T-helper 2 cell treated with Interferon-gamma antibody and Interleukin-4, amounts not matched to agents 100 ng/mL and 5 ng/mL, for 36 hours (primary cell): ENCODE measurements around the gene GRB2. TPM values are rescaled to one million over a fixed set of nuclear protein-coding genes. Genes with fewer than 3 reads are reported as not detected.
"Not testable (repeated sequence)": the region's sequence is repeated elsewhere in the genome, so short reads cannot be mapped to it uniquely, and the experiment has no call there.

Source experiments
- intact Hi-C: fragments of 100-400 bp; cut with micrococcal nuclease; formaldehyde crosslinking; loops from one replicate; pipeline ENCODE4 v1.15.1; 2023
- total RNA-seq: library from RNA; stranded (reverse); gene quantifications from 2 replicates; pipeline ENCODE4 v1.2.3, GENCODE V29; 2022

Gene GRB2
- 163 and 173 TPM in 2 replicates for total RNA-seq

DNA sequence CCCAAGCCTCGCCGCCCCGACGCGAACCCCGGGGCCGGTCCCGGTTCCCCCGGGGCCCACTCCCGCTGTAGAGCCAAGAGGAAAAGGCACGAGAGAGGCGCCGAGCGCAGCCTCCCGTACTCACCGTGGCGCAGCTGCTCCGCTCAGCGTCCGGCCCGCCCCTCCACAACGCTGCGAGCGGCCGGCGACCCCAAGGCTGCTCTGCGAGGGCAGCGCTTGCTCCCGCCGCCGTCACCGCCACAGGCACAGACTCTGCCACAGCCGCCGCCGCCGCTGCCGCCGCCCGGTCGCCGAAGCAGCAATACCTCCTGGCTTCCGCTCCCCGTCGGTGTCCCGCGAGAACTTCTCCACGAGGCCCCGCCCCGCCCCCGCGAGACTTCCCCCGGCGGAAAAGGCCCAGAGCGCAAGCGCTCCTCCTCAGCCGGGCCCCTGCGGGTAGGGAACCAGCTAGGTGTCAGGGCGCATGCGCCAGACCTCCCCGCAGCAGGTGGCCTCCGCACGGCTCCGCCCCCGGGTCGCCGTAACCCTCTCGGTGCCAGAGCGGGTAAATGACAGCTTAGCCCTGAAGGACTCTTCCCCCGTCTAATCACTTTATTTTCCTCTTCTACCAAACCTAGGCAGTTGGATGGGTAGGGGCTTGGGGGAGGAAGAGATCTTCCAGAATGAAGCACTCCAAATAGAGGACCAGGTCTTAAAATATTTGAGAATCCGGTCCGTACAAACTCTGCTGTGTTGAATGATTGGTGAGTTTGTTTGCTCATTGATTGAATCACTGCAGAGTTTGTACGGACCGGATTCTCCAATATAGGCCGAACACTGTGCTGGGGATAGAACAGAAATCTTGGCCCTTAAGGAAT is at the start of gene GRB2:
Gene GRB2, minus strand, starts transcription at position 314 of the 857 bp plus-strand sequence. CDS start 12,050 bp downstream, outside the sequence.
- intact Hi-C loops: loop anchor here (1.0 to 2.0 kb wide), 4 partner anchors 49 to 144 kb away; partner anchors contain the start of genes GGA3, MRPS7, SLC25A19 and TSEN54

DNA sequence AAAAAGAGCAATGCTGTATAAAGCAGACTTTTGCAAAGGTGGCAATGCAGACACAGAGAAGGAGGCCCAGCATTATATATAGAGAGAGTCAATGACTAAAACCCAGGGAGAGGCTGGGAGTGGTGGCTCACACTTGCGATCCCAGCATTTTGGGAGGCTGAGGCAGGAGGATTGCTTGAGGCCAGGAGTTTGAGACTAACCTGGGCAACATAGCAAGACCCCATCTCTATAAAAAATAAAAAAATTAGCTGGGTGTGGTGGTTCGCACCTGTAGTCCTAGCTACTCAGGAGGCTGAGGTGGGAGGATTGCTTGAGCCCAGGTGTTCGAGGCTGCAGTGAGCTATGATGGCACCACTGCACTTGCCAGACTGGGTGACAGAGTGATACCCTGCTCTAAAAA is 49.2 kb upstream of the GRB2 start:
- intact Hi-C loops: loop anchor here (2.0 kb wide), 1 partner anchor 50 kb away; the partner anchor contains the start of gene GRB2

DNA sequence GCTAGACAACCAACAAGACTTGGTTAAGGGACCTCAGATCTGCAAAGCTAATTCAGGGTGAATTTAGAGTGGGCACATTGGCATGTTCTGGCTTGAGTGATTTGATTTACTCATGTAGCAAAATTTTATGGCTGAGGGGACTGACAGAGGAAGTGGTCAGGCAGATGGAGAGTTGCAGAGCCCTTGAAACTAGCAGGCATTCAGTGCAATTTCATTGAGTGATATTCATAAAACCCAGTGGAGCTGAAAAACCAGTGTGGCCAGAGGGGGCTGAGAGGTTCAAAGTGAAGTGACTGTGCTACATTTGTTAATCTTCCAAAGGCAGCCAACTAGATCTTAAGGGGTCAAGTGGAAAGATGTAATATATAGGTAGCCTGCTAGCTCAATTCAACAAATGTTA is 48.7 kb upstream of the GRB2 start:
- intact Hi-C loops: loop anchor here (2.0 kb wide), 1 partner anchor 49 kb away; the partner anchor contains the start of gene GRB2

DNA sequence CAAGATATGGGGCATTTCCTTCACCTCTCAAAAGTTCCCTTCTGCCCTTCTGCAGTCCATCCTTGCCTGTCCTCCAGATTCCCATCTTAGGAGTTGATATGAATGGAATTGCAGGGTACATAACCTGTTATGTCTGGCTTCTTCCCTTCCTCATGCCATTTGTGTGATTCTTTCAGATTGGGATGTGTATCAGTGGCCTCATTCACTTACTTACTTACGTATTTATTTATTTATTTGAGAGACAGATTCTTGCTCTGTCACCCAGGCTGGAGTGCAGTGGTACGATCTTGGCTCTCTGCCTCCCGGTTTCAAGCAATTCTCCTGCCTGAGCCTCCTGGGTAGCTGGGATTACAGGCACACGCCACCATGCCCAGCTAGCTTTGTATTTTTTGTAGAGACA is 44.8 kb upstream of the GRB2 start:
- intact Hi-C loops: no loop called here

DNA sequence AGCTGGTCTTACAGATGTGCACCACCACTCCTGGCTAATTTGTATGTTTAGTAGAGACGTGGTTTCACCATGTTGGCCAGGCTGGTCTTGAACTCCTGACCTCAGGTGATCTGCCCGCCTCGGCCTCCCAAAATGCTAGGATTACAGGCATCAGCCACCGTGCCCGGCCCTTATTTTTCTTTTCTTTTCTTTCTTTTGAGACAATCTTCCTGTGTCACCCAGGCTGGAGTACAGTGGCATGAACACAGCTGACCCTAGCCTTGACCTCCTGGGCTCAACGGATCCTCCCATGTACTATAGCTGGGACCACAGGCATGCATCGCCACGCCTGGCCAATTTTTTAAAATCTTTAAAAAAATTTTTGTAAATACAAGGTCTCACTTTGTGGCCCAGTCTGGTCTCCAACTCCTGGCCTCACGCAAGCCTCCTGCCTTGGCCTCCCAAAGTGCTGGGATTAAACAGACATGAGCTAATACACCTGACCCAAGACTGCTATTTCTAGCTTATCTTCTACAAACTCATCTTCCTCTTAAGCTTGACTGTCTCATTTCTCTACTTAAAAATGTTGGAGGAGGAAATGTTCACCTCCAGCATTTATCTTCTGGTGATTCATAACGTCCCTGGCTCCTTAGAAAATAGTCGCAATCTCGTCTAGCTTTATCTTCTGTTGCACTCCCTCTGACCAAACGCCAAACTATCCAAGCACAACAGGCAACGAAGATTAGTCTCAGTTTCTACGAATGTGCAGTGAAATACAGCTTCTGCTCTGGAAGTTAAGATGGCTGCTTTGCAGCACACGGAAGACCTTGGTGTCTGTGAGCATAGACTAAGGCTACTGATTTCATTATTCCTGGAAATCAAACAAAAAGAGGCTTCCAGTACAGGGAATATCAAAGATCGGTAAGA is 42.7 kb upstream of the GRB2 start:
- intact Hi-C loops: no loop called here

DNA sequence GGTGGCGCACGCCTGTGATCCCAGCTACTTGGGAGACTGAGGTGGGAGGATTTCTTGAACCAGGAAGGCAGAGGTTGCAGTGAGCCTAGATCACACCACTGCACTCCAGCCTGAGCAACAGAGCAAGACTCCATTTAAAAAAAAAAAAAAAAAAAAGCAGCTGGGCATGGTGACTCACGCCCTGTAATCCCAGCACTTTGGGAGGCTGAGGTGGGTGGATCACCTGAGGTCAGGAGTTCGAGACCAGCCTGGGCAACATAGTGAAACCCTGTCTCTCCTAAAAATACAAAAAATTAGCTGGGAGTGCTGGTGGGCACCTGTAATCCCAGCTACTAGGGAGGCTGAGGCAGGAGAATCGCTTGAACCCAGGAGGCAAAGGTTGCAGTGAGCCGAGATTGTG is 40.4 kb upstream of the GRB2 start:
- intact Hi-C loops: not testable (repeated sequence)

DNA sequence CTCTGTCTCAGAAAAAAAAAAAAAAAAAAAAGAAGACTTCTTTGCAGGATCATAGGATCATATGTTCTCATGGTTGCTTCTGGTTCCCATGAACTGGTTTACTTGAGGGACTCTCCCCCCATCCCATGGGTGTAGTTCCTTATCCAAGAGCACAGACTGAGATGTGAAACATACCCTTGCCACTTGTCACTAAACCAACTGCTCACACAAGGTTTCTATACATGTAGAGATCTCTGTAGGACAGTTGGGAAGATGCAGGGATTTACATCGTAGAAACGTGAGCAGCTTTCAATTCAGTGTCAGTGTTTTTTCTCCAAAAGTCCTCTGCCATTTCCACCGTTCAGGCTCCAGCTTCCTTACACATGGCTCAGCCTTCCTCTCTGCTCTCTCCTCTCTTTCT is 39.8 kb upstream of the GRB2 start:
- intact Hi-C loops: no loop called here

DNA sequence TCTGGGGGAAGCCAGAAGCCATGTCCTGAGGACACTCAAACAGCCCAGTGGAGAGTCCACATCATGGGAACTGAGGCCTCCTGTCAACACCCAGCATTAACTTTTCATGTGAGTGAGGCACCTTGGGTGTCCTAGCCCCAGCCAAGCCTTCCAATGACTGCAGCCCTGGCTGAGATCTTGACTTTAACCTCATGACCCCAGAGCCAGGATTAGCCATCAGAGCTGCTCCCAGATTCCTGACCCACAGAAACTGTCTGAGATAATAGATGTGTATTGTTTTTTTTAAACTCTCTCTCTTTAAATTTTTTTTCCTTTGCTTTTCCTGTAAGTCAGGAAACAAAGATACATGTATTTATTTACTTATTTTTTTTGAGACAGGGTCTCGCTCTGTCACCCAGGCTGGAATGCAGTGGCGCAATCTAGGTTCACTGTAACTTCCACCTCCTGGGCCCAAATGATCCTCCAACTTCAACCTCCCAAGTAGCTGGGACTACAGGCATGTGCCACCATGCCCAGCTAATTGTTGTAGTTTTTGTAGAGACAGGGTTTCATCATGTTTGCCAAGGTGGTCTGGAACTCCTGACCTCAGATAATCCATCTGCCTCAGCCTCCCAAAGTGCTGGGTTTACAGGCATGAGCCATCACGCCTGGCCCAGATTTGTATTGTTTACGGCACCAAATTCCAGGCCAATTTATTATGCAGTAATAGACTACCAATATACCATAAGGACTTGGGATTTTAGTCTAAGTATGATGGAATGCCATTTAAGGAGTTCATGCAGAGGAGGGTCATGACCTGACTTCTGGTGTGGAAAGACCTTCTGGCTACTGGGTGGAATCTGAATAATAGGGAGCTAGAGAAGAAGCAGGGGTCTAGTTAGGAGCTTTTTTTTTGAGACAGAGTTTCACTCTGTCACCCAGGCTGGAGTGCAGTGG is 37.0 kb upstream of the GRB2 start:
- intact Hi-C loops: no loop called here

DNA sequence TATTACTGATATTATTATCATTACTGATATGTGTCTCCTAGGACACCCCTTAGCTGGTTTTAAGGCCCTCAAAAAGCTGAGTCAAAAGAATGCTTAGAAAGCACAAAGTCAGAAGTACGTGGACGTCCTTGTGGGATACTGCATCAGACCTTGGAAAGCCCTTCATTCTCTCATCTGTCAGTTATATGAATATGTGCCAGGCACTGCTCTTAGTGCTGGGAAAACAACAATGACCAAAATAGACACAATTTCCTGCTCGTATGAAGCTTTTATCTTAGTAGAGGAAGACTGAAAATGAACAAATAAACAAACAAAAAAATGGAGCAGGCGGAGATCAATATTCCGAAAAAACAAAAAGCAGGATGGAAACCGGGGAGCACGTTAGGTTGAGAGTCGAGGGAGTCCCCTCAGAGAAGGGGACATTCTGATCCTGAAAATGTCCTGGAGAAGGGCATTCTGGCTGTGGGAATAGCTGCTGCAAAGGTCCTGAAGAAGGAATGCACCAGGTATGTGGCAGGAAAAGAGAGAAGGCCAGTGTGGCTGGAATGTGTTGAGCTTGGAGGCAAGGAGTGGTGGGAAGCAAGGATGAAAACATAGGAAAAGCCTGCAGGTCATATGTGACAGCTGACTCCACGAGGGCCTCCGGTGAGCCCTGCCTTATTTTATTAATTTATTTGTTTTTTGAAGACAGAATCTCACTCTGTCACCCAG is 35.4 kb upstream of the GRB2 start:
- intact Hi-C loops: no loop called here

DNA sequence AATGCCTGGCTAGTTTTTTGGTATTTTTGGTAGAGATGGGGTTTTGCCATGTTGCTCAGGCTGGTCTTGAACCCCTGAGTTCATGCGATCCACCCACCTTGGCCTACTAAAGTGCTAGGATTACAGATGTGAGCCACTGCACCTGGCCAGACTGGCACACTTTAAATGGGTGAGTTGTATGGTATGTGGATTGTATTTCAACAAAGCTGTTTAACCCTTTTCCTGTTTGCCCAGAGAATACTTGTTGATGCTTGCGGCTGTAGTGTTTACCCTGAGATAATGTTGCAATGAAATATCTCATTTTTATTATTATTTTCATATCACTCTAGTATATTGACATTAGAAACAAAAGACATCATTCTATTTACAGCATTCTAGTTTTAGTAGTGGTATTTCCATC is 33.8 kb upstream of the GRB2 start:
- intact Hi-C loops: no loop called here

DNA sequence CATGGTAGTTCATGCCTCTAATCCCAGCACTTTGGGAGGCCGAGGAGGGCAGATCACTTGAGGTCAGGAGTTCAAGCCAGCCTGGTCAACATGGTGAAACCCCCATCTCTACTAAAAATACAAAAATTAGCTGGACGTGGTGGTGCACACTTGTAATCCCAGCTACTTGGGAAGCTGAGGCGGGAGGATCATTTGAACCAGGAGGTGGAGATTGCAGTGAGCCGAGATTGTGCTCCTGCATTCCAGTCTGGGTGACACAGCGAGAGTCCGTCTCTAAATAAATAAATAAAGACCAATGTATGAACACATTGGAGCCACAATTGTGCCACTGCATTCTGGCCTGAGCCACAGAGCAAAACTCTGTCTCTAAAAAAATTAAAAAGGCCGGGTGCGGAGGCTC is 31.9 kb upstream of the GRB2 start:
- intact Hi-C loops: loop anchor here (2.0 kb wide), 1 partner anchor 19 kb away; the partner anchor contains the start of gene TMEM94

DNA sequence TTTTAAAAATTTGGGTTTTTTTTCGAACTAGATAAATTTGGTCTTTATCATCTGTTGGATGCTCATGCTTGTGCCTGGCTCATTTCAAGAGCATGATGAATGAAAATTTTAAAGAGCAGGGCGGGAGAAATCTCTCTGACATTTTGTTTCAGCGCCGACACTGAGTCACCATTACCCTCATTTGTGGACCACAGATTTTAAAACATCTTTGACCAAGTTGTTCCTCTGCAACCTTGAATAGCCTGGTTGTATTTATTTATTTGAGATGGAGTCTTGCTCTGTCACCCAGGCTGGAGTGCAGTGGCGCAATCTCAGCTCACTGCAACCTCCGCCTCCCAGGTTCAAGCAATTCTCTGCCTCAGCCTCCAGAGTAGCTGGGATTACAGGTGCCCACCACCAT is 29.0 kb upstream of the GRB2 start:
- intact Hi-C loops: not testable (repeated sequence)

DNA sequence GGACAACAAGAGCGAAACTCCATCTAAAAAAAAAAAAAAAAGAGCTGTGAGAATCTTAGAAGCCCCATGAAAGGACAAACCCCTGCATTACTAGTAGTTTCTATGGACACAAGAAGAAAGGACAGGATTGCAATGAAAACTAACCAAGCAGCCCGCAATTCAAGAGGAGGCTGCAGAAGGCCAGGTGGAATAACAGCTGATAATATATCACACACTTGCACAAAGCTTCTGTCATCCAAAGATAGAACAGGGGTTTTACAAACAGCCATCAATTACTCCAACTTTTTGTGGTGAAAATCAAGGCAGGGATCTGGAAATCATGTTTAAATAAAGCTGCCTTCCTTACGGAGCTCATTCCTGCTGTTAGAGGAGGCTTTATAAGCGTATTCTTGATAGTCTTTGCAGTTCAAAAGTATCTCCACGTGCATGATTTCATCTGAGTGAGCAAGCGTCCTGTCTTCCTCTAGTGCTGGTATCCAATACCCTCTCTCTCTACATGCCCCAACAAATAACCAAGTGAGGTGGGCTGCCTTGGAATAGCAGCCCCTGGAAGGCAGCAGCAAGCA is 27.8 kb upstream of the GRB2 start:
- intact Hi-C loops: no loop called here

DNA sequence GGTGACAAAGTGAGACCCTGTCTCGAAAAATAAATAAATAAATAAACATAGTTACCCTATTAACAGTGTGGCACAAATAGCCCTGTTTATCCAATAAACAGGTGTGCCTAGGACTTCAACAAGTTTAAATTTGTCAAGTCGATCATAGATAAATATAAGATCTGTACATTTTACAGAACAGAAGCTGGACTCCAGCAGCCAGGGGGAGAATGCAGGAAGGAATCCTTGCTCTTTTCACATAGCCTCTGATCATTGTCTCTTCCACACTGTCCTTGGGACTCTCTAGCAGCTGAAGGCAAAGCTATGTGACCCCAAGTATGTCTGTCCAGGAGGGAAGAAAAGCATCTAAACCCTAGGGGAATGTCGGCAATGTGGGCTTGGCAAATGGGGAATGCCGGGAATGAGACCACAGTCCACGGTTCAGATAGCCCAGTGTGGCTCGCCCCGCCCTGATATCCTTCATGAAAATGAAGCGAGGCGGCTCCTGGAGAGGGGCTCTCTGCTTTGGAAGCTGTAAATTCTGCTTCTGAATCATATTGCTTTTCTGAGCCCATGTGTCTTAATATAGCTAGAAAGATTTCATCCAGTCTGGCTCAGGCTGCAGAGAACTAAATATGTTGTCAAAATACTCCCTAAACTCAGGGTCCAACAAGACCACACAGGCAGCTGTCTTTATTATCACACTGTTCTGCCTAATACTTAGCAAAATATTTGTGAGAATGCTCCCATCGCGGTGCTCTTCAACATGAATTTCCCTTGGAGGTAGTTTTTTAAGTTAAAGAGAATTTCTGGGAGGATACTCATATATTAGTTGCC is 24.9 kb upstream of the GRB2 start:
- intact Hi-C loops: no loop called here

DNA sequence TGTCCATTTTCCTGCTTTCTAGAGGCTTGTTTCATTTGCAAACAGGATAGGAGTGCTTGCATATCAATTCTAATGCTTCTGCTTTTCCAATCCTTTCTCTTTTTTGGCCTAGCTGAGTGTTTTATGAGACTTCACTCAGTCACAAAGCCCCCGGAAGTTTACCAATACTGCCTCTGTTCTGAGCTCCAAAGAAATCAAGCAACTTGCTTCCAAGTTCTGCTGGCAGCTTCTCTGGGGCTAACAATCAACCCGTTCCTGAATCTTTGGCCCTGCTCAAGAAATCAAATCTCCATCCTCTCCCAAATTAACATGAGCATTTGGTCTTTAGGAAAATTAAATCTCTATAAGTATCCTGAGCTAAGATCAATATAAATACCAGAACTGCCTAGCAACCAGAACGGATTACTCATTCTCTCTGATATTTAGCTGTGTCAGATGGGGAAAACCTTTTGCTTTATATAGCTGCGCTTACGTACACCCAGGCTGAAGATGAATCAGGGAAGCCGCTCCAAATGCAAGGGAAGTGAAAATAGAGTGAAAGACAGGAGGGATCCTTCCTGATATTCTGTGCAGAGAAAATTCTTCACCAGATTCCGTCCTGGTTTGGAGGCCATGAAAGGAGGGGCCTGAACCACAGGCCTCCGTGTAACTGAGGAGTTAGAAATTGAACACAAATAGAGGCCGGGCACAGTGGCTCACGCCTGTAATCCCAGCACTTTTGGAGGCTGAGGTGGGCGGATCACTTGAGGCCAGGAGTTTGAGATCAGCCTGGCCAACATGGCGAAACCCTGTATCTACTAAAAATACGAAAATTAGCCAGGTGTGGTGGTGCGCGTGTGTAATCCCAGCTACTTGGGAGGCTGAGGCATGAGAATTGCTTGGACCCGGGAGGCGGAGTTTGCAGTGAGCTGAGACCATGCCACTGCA is 23.3 kb upstream of the GRB2 start:
- intact Hi-C loops: loop anchor here (5.0 kb wide), 1 partner anchor 323 kb away; no protein-coding TSS in a partner anchor

DNA sequence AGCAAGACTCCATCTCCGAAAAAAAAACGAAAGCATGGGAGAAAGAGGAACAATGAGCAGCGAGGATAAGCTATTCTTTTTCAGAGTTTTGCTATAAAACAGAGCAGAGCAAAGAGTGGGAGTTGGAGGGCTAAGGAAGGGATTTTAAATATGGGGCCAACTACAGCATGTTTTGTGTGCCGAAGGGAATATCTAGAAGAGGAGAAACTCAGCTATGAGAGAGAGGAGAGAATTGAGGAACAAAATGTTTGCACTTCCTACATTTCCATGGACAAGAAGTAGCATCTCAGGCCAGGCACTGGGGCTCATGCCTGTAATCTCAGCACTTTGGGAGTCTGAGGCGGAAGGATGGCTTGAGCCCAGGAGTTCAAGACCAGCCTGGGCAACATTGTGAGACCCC is 13.1 kb upstream of the GRB2 start:
- intact Hi-C loops: no loop called here

DNA sequence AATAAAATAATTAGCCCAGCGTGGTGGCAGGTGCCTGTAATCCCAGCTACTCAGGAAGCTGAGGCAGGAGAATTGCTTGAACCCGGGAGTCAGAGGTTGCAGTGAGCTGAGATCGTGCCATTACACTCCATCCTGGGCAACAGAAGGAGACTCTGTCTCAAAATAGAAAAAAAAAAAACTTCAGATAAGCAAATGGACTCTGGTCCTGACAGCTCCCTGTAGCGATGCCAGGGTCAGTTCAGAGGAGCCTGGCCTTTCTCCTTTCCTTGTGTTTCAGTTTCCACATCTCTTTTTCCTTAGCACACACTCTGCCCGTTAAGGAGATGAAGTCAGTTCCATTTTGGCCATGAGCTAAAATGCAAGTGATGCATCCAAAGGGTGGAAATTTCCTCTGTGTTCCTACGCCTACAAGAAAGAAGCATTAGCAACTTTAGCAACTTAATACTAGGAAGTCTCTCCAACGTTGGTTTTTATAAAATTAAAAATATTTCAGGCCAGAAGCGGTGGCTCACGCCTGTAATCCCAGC is 11.6 kb upstream of the GRB2 start:
- intact Hi-C loops: no loop called here

DNA sequence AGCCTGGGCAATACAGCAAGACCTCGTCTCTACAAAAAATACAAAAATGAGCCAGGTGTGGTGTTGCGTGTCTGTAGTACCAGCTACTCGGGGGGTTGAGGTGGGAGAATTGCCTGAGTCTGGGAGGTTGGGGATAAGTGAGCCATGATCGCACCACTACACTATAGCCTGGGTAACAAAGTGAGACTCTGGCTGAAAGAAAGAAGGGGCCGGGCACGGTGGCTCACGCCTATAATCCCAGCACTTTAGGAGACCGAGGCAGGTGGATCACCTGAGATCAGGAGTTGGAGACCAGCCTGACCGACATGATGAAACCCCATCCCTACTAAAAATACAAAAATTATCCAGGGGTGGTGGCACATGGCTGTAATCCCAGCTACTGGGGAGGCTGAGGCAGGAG is 10.5 kb upstream of the GRB2 start:
- intact Hi-C loops: no loop called here
